Measurements from ENCODE around the gene COL5A2. TPM values are rescaled to one million over a fixed set of nuclear protein-coding genes. Genes with fewer than 3 reads are reported as not detected.

COL5A2 gene
- total RNA-seq, 1 donor from 2014 or later = 0.13 TPM

DNA sequence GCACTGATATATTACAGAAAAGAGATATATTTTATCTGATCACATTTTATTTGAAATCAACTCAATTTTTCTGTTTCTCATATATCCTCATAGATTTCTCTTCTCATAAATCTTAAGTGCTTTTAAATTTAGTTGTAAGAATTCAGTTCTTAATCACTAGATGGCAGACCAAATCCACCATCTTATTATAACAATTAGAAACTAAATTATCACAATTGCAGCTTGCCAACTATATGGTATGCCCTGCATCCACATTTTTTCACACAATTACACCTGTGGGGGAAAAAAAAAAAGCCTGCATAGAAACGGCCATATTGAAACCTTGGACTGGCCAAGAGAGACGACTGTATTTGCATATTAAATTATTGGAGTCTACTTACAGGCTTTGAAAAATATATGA is 64.4 kb downstream of the COL5A2 start:
- intact Hi-C loops (cut with micrococcal nuclease) = no loop called here
- no peaks in the 10 kb centered on the region for H3K4me1 Mint-ChIP-seq
- no peaks in the 10 kb centered on the region for H3K9me3 Mint-ChIP-seq
- no peak overlapping the region for H3K4me3 Mint-ChIP-seq
- H3K27me3 Mint-ChIP-seq = no peaks in the 10 kb centered on the region
- no peak for DNase-seq
- no peak overlapping the region for H3K27ac Mint-ChIP-seq
- TF ChIP-seq, protein P1, sequence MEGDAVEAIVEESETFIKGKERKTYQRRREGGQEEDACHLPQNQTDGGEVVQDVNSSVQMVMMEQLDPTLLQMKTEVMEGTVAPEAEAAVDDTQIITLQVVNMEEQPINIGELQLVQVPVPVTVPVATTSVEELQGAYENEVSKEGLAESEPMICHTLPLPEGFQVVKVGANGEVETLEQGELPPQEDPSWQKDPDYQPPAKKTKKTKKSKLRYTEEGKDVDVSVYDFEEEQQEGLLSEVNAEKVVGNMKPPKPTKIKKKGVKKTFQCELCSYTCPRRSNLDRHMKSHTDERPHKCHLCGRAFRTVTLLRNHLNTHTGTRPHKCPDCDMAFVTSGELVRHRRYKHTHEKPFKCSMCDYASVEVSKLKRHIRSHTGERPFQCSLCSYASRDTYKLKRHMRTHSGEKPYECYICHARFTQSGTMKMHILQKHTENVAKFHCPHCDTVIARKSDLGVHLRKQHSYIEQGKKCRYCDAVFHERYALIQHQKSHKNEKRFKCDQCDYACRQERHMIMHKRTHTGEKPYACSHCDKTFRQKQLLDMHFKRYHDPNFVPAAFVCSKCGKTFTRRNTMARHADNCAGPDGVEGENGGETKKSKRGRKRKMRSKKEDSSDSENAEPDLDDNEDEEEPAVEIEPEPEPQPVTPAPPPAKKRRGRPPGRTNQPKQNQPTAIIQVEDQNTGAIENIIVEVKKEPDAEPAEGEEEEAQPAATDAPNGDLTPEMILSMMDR (IDR thresholded peaks at IDR 0.05) = no peak
- H3K36me3 Mint-ChIP-seq (ENCODE audit: low read depth) = no peaks in the 10 kb centered on the region
- ChIA-PET POLR2A (no interaction called here), CTCF (no interaction called here)
- ATAC-seq (ENCODE audit: low read depth) = no peak

DNA sequence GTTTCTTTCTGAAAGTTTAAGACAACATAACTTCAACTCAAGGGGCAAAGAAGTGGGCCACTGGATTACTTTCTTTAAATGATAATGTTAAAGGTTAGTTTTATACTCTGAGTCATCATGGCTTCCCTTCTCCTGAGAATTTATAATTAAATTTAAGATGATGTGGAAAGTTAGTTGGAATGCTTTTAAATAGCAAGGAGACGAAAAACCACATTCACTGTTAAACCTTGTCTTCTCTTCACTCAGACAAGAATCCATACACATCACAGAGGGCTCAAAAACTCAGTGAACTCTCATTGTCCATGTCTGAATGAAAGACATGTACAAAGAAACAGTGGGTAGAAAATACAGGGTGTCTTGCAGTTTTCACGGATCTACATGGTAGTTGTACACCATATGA is 65.6 kb downstream of the COL5A2 start:
- ATAC-seq (ENCODE audit: low read depth) = no peak
- intact Hi-C loops (cut with micrococcal nuclease) = no loop called here
- POLR2A ChIA-PET = no interaction called here
- Mint-ChIP-seq H3K4me1 (no peaks in the 10 kb centered on the region), H3K4me3 (no peak overlapping the region), H3K27me3 (no peaks in the 10 kb centered on the region), H3K9me3 (no peaks in the 10 kb centered on the region), H3K27ac (no peak overlapping the region), H3K36me3 (ENCODE audit: low read depth) (no peaks in the 10 kb centered on the region)
- DNase-seq = no peak
- CTCF ChIA-PET = no interaction called here
- TF ChIP-seq, protein P1 (IDR thresholded peaks at IDR 0.05) = no peak

DNA sequence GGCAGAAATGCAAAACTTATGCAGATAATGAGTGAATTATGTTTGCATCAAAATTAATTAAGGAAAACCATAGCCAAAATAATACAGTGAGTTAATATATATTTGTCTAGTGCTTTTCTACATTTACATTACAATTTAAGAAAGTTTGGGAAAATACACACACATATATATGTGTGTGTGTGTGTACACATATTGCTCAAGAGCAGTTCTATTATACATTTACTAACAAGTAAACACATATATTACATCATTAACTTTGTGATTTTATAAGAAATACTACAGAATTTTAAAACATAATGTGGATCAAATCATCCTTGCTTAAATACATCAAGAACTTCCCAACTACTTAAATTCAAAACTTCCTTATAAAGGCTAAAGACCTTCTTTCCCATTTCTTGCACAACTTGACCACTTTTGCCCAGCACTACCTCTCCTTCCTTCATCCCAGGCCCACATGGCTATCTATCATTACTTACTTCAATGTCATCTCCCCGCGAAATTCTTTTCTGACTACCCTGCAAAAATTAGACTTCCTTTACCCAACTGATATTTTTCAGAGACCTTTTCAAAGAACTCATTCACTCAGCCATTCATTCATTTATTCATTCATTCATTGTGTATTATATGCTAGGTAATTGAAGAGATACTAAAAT is 68.4 kb downstream of the COL5A2 start:
- Mint-ChIP-seq H3K9me3 (no peaks in the 10 kb centered on the region), H3K27ac (no peak overlapping the region), H3K27me3 (no peaks in the 10 kb centered on the region), H3K4me1 (no peaks in the 10 kb centered on the region), H3K4me3 (no peak overlapping the region), H3K36me3 (ENCODE audit: low read depth) (no peaks in the 10 kb centered on the region)
- no peak for DNase-seq
- intact Hi-C loops (cut with micrococcal nuclease) = no loop called here
- TF ChIP-seq, protein P1 (IDR thresholded peaks at IDR 0.05) = no peak
- CTCF ChIA-PET = interaction anchor here (1.2 kb wide), 1 partner anchor 17 kb away, joined by 3 read pairs; no protein-coding TSS in a partner anchor
- POLR2A ChIA-PET = no interaction called here
- ATAC-seq (ENCODE audit: low read depth) = no peak

DNA sequence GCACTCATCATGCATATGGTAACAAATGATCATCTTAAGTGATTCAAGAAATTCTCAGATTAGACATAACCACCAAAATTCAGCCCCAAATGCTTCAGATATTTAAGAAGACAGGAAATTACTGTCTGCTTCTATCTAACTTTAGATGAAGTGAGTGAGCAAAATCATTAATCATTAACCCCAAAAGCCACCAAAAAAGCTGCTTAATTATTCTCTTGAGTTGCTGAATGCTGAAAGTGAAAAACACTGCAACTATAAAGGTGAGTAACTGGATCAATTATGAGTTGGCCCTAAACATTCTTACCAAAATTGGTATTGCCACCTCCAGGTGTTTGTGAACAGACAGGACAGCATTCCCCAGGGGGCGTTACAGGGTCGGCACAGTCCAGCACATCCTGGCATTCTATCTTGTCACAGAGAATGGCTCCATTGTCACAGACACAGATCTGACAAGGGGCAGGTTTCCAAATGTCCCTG is 69.6 kb downstream of the COL5A2 start:
- ChIA-PET POLR2A (no interaction called here), CTCF (no interaction called here)
- TF ChIP-seq, protein P1 (IDR thresholded peaks at IDR 0.05) = no peak
- DNase-seq (no peak), ATAC-seq (ENCODE audit: low read depth) (no peak)
- Mint-ChIP-seq H3K36me3 (ENCODE audit: low read depth) (no peaks in the 10 kb centered on the region), H3K4me1 (no peaks in the 10 kb centered on the region), H3K27ac (no peak overlapping the region), H3K27me3 (no peaks in the 10 kb centered on the region), H3K9me3 (no peaks in the 10 kb centered on the region), H3K4me3 (no peak overlapping the region)
- intact Hi-C loops (cut with micrococcal nuclease) = no loop called here

DNA sequence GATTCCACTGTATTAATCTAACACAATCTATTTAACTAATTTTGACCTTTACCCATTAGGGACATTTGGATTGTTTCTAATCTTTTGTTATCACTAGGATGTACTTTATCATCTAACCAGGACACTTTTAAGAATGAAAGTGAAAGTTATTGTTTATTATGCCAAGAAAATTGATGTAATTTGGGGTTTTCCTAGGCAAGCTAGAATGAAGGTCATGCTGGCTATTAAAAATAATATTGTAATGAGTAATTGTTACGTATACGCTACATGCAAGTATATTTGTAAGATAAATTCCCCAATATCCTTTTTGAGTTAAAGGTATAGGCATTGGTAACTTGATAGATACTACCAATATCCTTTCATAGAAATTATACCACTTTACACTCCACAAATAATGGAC is 74.6 kb downstream of the COL5A2 start:
- Mint-ChIP-seq H3K4me3 (no peak overlapping the region), H3K4me1 (no peaks in the 10 kb centered on the region), H3K27ac (no peak overlapping the region), H3K9me3 (no peaks in the 10 kb centered on the region), H3K36me3 (ENCODE audit: low read depth) (no peaks in the 10 kb centered on the region), H3K27me3 (no peaks in the 10 kb centered on the region)
- ChIA-PET POLR2A (no interaction called here), CTCF (no interaction called here)
- ATAC-seq (ENCODE audit: low read depth) (no peak), DNase-seq (no peak)
- intact Hi-C loops (cut with micrococcal nuclease) = no loop called here
- TF ChIP-seq, protein P1 (IDR thresholded peaks at IDR 0.05) = no peak

Data from activated B cell treated with CpG ODN at 0.5 μM for 24 hours (primary cell).